ENCODE measurements around the gene GNG2. TPM values are rescaled to one million over a fixed set of nuclear protein-coding genes. Genes with fewer than 3 reads are reported as not detected.

GNG2 gene
- total and polyA plus RNA-seq, 10 of the 15 experiments (the other 5 are each of a cell fraction or from before 2014, with no cell fraction given) = 31.6 to 114 (median 66.4) TPM

DNA sequence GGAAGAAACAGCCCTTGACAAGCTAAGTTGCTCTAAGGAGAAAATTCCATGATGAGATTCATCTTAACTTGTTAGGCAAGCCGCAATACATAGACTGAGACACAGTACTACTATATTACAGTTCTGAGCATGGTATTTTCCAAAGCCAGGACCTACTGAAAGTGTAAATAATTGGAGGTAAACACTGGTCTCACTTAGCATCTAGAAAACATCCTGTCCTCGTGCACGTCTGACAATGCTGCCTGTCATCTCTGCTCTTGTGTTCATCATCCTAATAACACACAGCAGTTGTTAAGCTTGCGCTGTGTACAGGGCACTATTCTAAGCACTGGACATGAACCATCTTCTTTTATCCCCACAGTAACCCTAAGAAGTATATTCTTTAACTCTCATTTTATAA is 64.2 kb downstream of the GNG2 start:
- H3K79me2 ChIP-seq (ENCODE audit: control insufficient read depth, insufficient read depth, low read length) = no peaks in the 10 kb centered on the region
- FAIRE-seq (no peak), DNase-seq (ENCODE audit: low read depth, low spot score) (no peak), ATAC-seq (no peak)
- ChIA-PET SMC1A (ENCODE audit: uncharacterized antibody, unreplicated experiment) (interaction anchor here (0.8 to 1.2 kb wide), 3 partner anchors 14 to 54 kb away, joined by 3 to 7 read pairs (median 3); no protein-coding TSS in a partner anchor), CTCF (no interaction called here), RAD21 (ENCODE audit: unreplicated experiment) (no interaction called here), POLR2A (no interaction called here)
- 90% methylated on average over 4 of the region's 4 CpGs for WGBS (ENCODE audit: insufficient coverage, insufficient replicate concordance, low lambda C conversion rate, missing lambda C conversion rate)
- H3K27ac ChIP-seq (ENCODE audit: control insufficient read depth, insufficient read depth) = no peak overlapping the region
- intact Hi-C loops (cut with micrococcal nuclease; ENCODE audit: unreplicated experiment) = no loop called here
- no peaks in the 10 kb centered on the region for H3K27me3 ChIP-seq (replicated peaks in 1 of 2; ENCODE audit: control insufficient read depth in 2 of 2, insufficient read depth in 2 of 2, low read length in 1 of 2)
- H3K4me1 ChIP-seq (ENCODE audit: control insufficient read depth, insufficient read depth, low read length) = no peaks in the 10 kb centered on the region
- no peaks in the 10 kb centered on the region for H4K20me1 ChIP-seq (ENCODE audit: control insufficient read depth, insufficient read depth)
- no peak overlapping the region for H2AFZ ChIP-seq (ENCODE audit: control insufficient read depth, low read depth, low read length)
- no TSS peak for BruUV-seq (replicated peaks)
- H3K4me2 ChIP-seq (ENCODE audit: control insufficient read depth, insufficient read depth) = no peak overlapping the region
- no peak for TF ChIP-seq HDAC6 (IDR thresholded peaks at IDR 0.05; ENCODE audit: unreplicated experiment)
- TF ChIP-seq, protein P1, sequence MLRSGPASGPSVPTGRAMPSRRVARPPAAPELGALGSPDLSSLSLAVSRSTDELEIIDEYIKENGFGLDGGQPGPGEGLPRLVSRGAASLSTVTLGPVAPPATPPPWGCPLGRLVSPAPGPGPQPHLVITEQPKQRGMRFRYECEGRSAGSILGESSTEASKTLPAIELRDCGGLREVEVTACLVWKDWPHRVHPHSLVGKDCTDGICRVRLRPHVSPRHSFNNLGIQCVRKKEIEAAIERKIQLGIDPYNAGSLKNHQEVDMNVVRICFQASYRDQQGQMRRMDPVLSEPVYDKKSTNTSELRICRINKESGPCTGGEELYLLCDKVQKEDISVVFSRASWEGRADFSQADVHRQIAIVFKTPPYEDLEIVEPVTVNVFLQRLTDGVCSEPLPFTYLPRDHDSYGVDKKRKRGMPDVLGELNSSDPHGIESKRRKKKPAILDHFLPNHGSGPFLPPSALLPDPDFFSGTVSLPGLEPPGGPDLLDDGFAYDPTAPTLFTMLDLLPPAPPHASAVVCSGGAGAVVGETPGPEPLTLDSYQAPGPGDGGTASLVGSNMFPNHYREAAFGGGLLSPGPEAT (IDR thresholded peaks at IDR 0.05; ENCODE audit: low read depth) = no peak
- no peak for TF ChIP-seq JUNB (IDR thresholded peaks at IDR 0.05)
- no peak for TF ChIP-seq TBL1XR1 (IDR thresholded peaks at IDR 0.05; ENCODE audit: low read depth, low read length)
- no peak for TF ChIP-seq ZNF24 (IDR thresholded peaks at IDR 0.05)
- no peak for TF ChIP-seq CBFB (IDR thresholded peaks at IDR 0.05; ENCODE audit: low read depth)
- TF ChIP-seq POU2F2 (IDR thresholded peaks at IDR 0.05; ENCODE audit: borderline replicate concordance, low read depth, low read length) = no peak
- TF ChIP-seq, protein P2, sequence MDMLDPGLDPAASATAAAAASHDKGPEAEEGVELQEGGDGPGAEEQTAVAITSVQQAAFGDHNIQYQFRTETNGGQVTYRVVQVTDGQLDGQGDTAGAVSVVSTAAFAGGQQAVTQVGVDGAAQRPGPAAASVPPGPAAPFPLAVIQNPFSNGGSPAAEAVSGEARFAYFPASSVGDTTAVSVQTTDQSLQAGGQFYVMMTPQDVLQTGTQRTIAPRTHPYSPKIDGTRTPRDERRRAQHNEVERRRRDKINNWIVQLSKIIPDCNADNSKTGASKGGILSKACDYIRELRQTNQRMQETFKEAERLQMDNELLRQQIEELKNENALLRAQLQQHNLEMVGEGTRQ (IDR thresholded peaks at IDR 0.05; ENCODE audit: borderline replicate concordance, low read depth, low read length) = no peak
- no peak for TF ChIP-seq TCF7 (IDR thresholded peaks at IDR 0.05; ENCODE audit: borderline replicate concordance)
- TF ChIP-seq TARDBP (IDR thresholded peaks at IDR 0.05; ENCODE audit: borderline replicate concordance) = no peak
- in situ Hi-C loops (cut with MboI) = no loop called here
- no peak overlapping the region for H3K4me3 ChIP-seq
- no peaks in the 10 kb centered on the region for H3K9me3 ChIP-seq (replicated peaks; ENCODE audit: control insufficient read depth, insufficient read depth, low read length)
- no peak overlapping the region for H3K9ac ChIP-seq (ENCODE audit: control insufficient read depth, insufficient read depth, low read length)
- H3K36me3 ChIP-seq (ENCODE audit: control insufficient read depth in 2 of 2, insufficient read depth in 2 of 2, low read length in 1 of 2) = no peaks in the 10 kb centered on the region
